Trophoblast cell (in vitro differentiated cells and primary cell): ENCODE results near the gene LRMDA.

Source experiments
- DNase-seq, 2 donors: peaks; one replicate each; pipeline ENCODE4 v3.0.0-alpha.2; 2016
- H2AFZ ChIP-seq: 2 replicates; pipeline ENCODE4 v1.6.1; 2013; ENCODE audit warnings: low read length, moderate library complexity, mild to moderate bottlenecking; ENCODE audit not compliant: insufficient read depth, poor library complexity
- H2AK5ac ChIP-seq: 2 replicates; pipeline ENCODE4 v1.6.1; 2013; ENCODE audit warnings: mild to moderate bottlenecking, low read length
- H2BK120ac ChIP-seq: 2 replicates; pipeline ENCODE4 v1.6.1; 2013; ENCODE audit warnings: low read length, mild to moderate bottlenecking, moderate library complexity; ENCODE audit not compliant: insufficient read depth, poor library complexity
- H2BK12ac ChIP-seq: 2 replicates; pipeline ENCODE4 v1.6.1; 2013; ENCODE audit warnings: mild to moderate bottlenecking, low read length, moderate library complexity
- H2BK5ac ChIP-seq: 2 replicates; pipeline ENCODE4 v1.6.1; 2013; ENCODE audit warnings: low read length, low read depth, moderate library complexity, mild to moderate bottlenecking; ENCODE audit not compliant: poor library complexity
- H3K14ac ChIP-seq: 2 replicates; pipeline ENCODE4 v1.6.1; 2013; ENCODE audit warnings: mild to moderate bottlenecking, low read length
- H3K18ac ChIP-seq: 2 replicates; pipeline ENCODE4 v1.6.1; 2013; ENCODE audit warnings: mild to moderate bottlenecking, low read length
- H3K23ac ChIP-seq: 2 replicates; pipeline ENCODE4 v1.6.1; 2013; ENCODE audit warnings: low read length
- H3K27ac ChIP-seq: 2 replicates; pipeline ENCODE4 v1.5.1; 2013; ENCODE audit warnings: low read depth, mild to moderate bottlenecking, inconsistent platforms, low read length, moderate library complexity
- H3K27me3 ChIP-seq: 2 replicates; pipeline ENCODE4 v1.6.1; 2013; ENCODE audit warnings: inconsistent platforms, mild to moderate bottlenecking, low read length, moderate library complexity; ENCODE audit not compliant: insufficient read depth
- H3K36me3 ChIP-seq, 2 experiments: 1 replicate in 1 of 2; 2 replicates in 1 of 2; pipeline ENCODE4 v1.6.1; 2013; ENCODE audit warnings: low read length in 2 of 2, mild to moderate bottlenecking in 2 of 2, moderate library complexity in 1 of 2; ENCODE audit not compliant: insufficient read depth in 2 of 2, control insufficient read depth in 1 of 2
- H3K4ac ChIP-seq: 2 replicates; pipeline ENCODE4 v1.6.1; 2013; ENCODE audit warnings: low read depth, mild to moderate bottlenecking, low read length, moderate library complexity
- H3K4me1 ChIP-seq, 2 experiments: 1 replicate in 1 of 2; 2 replicates in 1 of 2; pipeline ENCODE4 v1.6.1; 2013; ENCODE audit warnings: low read length in 2 of 2, mild to moderate bottlenecking in 2 of 2, moderate library complexity in 1 of 2; ENCODE audit not compliant: insufficient read depth in 2 of 2, control insufficient read depth in 1 of 2
- H3K4me2 ChIP-seq: 2 replicates; pipeline ENCODE4 v1.6.1; 2013; ENCODE audit warnings: inconsistent platforms, mild to moderate bottlenecking, low read length, moderate library complexity
- H3K4me3 ChIP-seq: 2 replicates; pipeline ENCODE4 v1.5.1; 2013; ENCODE audit warnings: mild to moderate bottlenecking, low read depth, low read length, inconsistent platforms
- H3K79me1 ChIP-seq: one replicate; pipeline ENCODE4 v1.6.1; 2013; ENCODE audit warnings: low read length
- H3K79me2 ChIP-seq: 2 replicates; pipeline ENCODE4 v1.6.1; 2013; ENCODE audit warnings: low read length, mild to moderate bottlenecking; ENCODE audit not compliant: control insufficient read depth, insufficient read depth, poor library complexity
- H3K9ac ChIP-seq: 2 replicates; pipeline ENCODE4 v1.6.1; 2013; ENCODE audit warnings: mild to moderate bottlenecking, low read length
- H3K9me3 ChIP-seq: 2 replicates; pipeline ENCODE4 v1.6.1; 2013; ENCODE audit warnings: low read depth, mild to moderate bottlenecking, control low read depth, inconsistent platforms, low read length; ENCODE audit not compliant: insufficient read depth
- H4K12ac ChIP-seq: 2 replicates; pipeline ENCODE4 v1.6.1; 2013; ENCODE audit warnings: low read depth, mild to moderate bottlenecking, low read length, moderate library complexity
- H4K8ac ChIP-seq: 2 replicates; pipeline ENCODE4 v1.6.1; 2013; ENCODE audit warnings: low read depth, mild to moderate bottlenecking, low read length, moderate library complexity
- H4K91ac ChIP-seq: one replicate; pipeline ENCODE4 v1.6.1; 2013; ENCODE audit warnings: low read depth, mild to moderate bottlenecking, low read length, moderate library complexity
- WGBS: extraction: QIAGEN DNeasy Blood & Tissue Kit; methylation state at CpG from one replicate; pipeline ENCODE4 v1.1.7; 2013; ENCODE audit warnings: missing lambda C conversion rate; ENCODE audit not compliant: insufficient read length, insufficient coverage; ENCODE audit errors: extremely low coverage; 5-methylcytosine and 5-hydroxymethylcytosine counted together

Gene LRMDA

DNA sequence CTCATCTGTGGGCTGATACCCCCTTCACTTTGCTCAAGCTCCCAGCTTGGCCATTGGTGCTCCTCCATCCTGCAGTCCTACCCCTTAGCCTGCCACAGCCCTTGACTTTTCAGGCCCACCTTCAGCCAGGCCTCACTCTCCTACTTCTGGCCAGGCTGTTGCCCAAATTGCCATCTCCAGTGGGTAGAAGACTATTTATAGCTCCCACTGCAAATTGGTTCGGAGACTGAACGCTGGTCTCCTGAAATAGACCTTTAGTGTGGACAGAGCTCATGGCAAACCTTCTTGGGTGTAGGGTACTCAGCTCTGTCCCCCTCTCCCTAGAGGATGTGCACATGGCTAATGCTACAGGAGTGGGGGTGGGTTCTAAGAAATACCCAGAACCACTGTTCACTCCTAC, 697.8 kb downstream of the LRMDA start:
- no CpG with 5 or more reads among the region's 2 CpGs for WGBS
- no peaks in the 10 kb centered on the region for H3K27me3 ChIP-seq
- no peak overlapping the region for H4K91ac ChIP-seq

DNA sequence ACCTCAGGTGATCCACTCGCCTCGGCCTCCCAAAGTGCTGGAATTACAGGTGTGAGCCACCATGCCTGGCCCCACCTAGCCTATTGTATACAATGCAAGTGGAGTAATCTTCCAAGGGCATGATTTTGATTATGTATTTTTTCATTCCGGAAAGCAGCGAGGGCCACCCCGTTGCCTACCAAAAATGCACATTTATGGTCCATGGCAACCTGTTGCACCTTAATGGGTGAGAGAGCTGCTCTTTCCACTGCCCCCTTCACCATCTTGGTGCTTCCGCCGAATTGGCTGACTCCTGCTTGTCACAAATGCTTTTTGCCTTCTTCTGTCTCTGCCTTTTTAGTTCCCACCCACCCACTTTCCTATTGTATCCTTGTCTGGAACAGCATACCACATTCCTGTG, 699.5 kb downstream of the LRMDA start:
- no peak overlapping the region for H3K4ac ChIP-seq
- H4K8ac ChIP-seq = no peak overlapping the region
- H4K12ac ChIP-seq = no peak overlapping the region
- H3K9ac ChIP-seq = no peak overlapping the region
- H3K4me3 ChIP-seq = no peak overlapping the region
- no peak overlapping the region for H2AFZ ChIP-seq
- H3K9me3 ChIP-seq = peaks cover 4% of the 10 kb centered on the region
- peaks cover 16 to 19% of the 10 kb centered on the region in 2 experiments for H3K4me1 ChIP-seq
- DNase-seq = no peak
- H3K36me3 ChIP-seq = no peaks in the 10 kb centered on the region
- H2BK120ac ChIP-seq = no peak overlapping the region
- H3K23ac ChIP-seq = no peak overlapping the region
- no peaks in the 10 kb centered on the region for H3K27me3 ChIP-seq
- H4K91ac ChIP-seq = no peak overlapping the region
- no peak overlapping the region for H3K18ac ChIP-seq
- H2BK5ac ChIP-seq = no peak overlapping the region
- WGBS = no CpG with 5 or more reads among the region's 7 CpGs
- no peak overlapping the region for H3K4me2 ChIP-seq
- no peaks in the 10 kb centered on the region for H3K79me2 ChIP-seq
- H2AK5ac ChIP-seq = no peak overlapping the region
- H3K79me1 ChIP-seq = peaks cover 3% of the 10 kb centered on the region
- H2BK12ac ChIP-seq = peak overlapping the region; percentile 30
- no peak overlapping the region for H3K14ac ChIP-seq
- no peak overlapping the region for H3K27ac ChIP-seq

More for the DNA sequence above, 697.8 kb downstream of the LRMDA start:
- H2BK120ac ChIP-seq = no peak overlapping the region
- no peak overlapping the region for H3K18ac ChIP-seq
- no peak overlapping the region for H3K4me3 ChIP-seq
- peaks cover 4% of the 10 kb centered on the region for H3K9me3 ChIP-seq
- no peak overlapping the region for H4K8ac ChIP-seq
- H3K4me1 ChIP-seq = peaks cover 16 to 21% of the 10 kb centered on the region in 2 experiments
- H3K14ac ChIP-seq = no peak overlapping the region
- H3K79me2 ChIP-seq = no peaks in the 10 kb centered on the region
- H2AFZ ChIP-seq = no peak overlapping the region
- H2AK5ac ChIP-seq = peak overlapping the region; percentile 11
- no peak overlapping the region for H2BK5ac ChIP-seq
- H3K4ac ChIP-seq = no peak overlapping the region
- no peak overlapping the region for H4K12ac ChIP-seq
- H3K23ac ChIP-seq = no peak overlapping the region
- peak overlapping the region; percentile 21 for H2BK12ac ChIP-seq
- no peak for DNase-seq
- H3K79me1 ChIP-seq = peaks cover 5% of the 10 kb centered on the region
- no peak overlapping the region for H3K4me2 ChIP-seq
- H3K27ac ChIP-seq = no peak overlapping the region
- H3K36me3 ChIP-seq = no peaks in the 10 kb centered on the region
- no peak overlapping the region for H3K9ac ChIP-seq

DNA sequence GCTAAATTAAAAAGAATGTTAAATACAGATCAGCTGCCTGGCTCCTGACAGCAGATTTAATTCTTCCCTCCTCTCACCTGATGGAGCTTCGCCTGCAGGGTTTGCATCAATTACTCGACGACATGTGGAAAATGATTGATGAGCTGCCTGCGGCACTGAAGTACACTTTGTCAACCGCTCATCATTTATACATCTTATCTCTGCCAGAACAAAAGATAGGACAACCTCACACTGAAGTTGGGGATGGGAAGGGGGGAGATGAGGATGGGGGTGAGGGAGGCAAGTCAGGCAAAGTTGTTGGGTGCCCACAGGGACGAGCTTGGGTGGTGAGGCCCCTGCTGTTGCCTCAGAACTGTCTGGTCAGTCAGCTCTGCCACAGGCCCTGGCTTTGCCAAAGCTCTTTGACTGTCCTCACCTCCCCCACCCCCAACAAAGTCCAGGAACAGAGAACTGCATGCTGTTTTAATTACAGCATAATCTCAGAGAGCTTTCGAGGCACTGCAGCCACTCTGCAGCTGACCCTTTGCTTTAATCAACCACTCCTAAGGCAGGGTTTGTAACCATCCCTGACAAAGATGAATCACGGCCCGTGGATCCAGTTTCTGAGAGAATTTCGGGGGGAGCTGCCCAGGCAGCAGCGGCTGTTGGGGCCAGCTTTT, 702.3 kb downstream of the LRMDA start:
- Histone ChIP-seq H3K4me3 (no peak overlapping the region), H2BK12ac (no peak overlapping the region), H3K36me3 (no peaks in the 10 kb centered on the region), H3K27ac (no peak overlapping the region), H3K4me1 (peaks cover 13 to 16% of the 10 kb centered on the region in 2 experiments), H3K27me3 (no peaks in the 10 kb centered on the region), H3K4ac (no peak overlapping the region), H4K8ac (no peak overlapping the region), H3K79me2 (no peaks in the 10 kb centered on the region), H2AK5ac (no peak overlapping the region), H3K18ac (no peak overlapping the region), H2BK5ac (no peak overlapping the region), H3K79me1 (peaks cover 7% of the 10 kb centered on the region), H3K9me3 (peaks cover 4% of the 10 kb centered on the region), H4K91ac (no peak overlapping the region), H2AFZ (no peak overlapping the region), H4K12ac (no peak overlapping the region), H2BK120ac (peak overlapping the region; percentile 26), H3K23ac (no peak overlapping the region), H3K14ac (peak overlapping the region; percentile 15), H3K4me2 (no peak overlapping the region), H3K9ac (no peak overlapping the region)
- DNase-seq = no peak
- no CpG with 5 or more reads among the region's 11 CpGs for WGBS

DNA sequence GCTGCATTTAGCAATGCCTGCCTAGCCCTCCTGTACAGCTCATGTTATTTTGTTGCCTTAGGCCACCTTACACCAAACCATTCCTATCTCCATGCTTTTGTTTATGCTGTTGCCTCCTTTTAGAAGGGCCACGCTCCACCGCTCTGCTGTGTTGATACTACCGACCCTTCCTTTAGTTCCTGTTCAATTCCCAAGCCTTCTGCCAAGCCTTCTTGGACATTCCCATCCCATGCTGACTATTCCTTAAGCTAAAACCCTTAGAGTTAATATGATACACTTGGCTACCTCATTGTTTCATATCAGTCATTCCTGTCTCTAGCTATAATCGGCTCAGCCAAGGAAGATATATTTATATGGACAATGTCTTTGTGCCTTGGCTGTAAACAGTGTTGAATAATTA, 705.5 kb downstream of the LRMDA start:
- no peaks in the 10 kb centered on the region for H3K27me3 ChIP-seq
- no peak overlapping the region for H3K23ac ChIP-seq
- H3K14ac ChIP-seq = no peak overlapping the region
- no peak overlapping the region for H3K27ac ChIP-seq
- peak overlapping the region; percentile 4 for H4K91ac ChIP-seq
- H3K79me1 ChIP-seq = peaks cover 7% of the 10 kb centered on the region
- peaks cover 8 to 14% of the 10 kb centered on the region in 2 experiments for H3K4me1 ChIP-seq
- H3K9me3 ChIP-seq = peaks cover 2% of the 10 kb centered on the region
- no peak for DNase-seq
- H4K12ac ChIP-seq = no peak overlapping the region
- no peak overlapping the region for H2AK5ac ChIP-seq
- no peak overlapping the region for H3K4me2 ChIP-seq
- peak overlapping the region; percentile 16 for H2BK120ac ChIP-seq
- no peak overlapping the region for H2AFZ ChIP-seq
- no peak overlapping the region for H4K8ac ChIP-seq
- H3K9ac ChIP-seq = no peak overlapping the region
- H2BK12ac ChIP-seq = peak overlapping the region; percentile 59
- H3K36me3 ChIP-seq = no peaks in the 10 kb centered on the region
- no peak overlapping the region for H3K4me3 ChIP-seq
- no peak overlapping the region for H3K4ac ChIP-seq
- H3K18ac ChIP-seq = no peak overlapping the region
- H2BK5ac ChIP-seq = no peak overlapping the region
- no CpG with 5 or more reads among the region's 4 CpGs for WGBS
- H3K79me2 ChIP-seq = no peaks in the 10 kb centered on the region
